GM12801 (cell line): ENCODE results near the gene MICALL2.

Experiments
- TF ChIP-seq, protein P1 (sequence below): IDR thresholded peaks from one replicate; pipeline ENCODE4 v1.5.1; 2011; ENCODE audit warnings: control low read depth; ENCODE audit not compliant: insufficient read length; ENCODE audit errors: extremely low read depth

The MICALL2 gene

GRCh38 chr7:1483536-1484505 is 24.6 kb upstream of the MICALL2 start:
- TF ChIP-seq, protein P1, sequence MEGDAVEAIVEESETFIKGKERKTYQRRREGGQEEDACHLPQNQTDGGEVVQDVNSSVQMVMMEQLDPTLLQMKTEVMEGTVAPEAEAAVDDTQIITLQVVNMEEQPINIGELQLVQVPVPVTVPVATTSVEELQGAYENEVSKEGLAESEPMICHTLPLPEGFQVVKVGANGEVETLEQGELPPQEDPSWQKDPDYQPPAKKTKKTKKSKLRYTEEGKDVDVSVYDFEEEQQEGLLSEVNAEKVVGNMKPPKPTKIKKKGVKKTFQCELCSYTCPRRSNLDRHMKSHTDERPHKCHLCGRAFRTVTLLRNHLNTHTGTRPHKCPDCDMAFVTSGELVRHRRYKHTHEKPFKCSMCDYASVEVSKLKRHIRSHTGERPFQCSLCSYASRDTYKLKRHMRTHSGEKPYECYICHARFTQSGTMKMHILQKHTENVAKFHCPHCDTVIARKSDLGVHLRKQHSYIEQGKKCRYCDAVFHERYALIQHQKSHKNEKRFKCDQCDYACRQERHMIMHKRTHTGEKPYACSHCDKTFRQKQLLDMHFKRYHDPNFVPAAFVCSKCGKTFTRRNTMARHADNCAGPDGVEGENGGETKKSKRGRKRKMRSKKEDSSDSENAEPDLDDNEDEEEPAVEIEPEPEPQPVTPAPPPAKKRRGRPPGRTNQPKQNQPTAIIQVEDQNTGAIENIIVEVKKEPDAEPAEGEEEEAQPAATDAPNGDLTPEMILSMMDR = no peak

DNA sequence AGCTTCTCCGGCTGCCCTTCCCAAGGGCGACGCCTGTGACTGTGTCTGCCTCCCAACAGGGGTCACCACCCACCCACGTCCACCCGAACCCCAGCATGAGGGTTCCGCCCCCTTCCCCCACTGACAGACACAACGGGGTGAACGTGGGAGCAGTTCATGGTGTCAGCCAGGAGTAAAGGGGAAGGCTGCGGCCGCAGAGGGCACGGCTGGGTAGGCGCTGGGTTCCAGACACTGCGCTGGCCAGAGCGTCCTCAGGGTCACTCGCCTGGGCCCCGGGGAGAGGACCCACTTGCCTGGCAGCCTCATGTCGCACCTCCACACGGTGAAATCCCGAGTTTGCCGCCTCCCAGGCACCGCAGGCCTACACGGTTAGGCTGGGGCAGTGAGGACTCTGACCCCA is 23.8 kb upstream of the MICALL2 start:
- TF ChIP-seq, protein P1 = no peak

GRCh38 chr7:1481300-1481699 is 22.0 kb upstream of the MICALL2 start:
- TF ChIP-seq, protein P1 = no peak

GRCh38 chr7:1480670-1481069 is 21.4 kb upstream of the MICALL2 start:
- TF ChIP-seq, protein P1 = no peak

DNA sequence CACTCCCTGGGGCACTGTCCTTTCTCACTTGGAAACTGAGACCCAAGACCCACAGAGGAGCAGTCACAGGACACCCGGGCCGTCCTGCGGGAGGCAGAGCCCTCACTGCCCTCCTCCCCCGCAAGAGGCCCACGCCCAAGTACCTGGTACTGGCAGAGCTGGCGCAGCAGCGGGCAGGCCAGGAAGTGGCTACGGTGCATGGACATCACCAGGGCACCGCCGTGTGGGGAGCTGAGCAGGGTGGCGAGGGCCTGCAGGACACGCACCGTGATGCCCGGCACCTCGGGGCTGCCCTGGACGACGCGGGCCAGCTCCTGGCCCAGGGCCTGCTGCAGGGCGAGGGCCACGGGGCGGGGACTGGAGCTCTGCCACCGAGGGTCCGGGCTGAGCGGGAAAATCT is 20.0 kb upstream of the MICALL2 start:
- TF ChIP-seq, protein P1 = no peak

DNA sequence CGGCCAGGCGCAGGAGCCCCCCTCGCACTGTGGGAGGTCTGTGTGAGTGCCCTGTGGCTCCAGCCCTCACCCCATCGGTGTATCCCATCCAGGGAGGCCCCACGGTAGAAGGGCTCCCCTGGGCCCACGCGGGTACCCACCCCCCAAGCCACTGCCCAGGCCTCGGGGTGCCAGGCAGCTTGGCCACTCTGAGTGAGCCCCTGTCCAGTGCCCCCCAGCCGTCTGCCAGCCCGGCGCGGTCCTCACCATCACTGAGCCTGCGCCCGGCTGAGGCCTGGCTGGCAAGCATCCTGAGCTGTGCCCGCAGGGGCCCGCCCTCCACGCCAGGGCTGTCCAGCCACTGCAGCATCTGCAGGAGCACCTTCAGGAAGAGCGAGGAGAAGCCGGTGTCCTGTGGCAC is 19.2 kb upstream of the MICALL2 start:
- TF ChIP-seq, protein P1 = no peak

DNA sequence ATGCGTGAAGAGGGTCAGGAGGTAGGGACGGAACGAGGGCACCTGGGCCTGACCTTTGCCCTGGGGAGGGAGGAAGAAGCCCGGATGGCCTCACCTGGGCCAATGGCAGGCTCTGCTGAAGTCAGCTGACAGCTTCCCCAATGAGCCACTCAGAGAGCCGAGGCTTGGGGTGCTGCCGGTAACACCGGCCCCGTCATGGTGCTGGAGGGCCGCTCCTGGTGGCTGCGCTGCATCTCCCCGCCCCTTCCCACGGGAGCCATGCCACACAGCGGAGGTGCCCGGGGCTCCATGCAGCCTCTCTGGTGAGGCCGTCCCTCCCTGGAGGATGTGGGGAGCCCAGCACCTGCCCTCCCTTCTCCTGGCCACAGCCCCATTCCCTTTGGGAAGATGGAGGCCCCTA is 17.6 kb upstream of the MICALL2 start:
- TF ChIP-seq, protein P1 = no peak
